IPS DF 6.9 (cell line): ENCODE results near the gene FREM1.

Source experiments
- DNase-seq: peaks from one replicate; pipeline ENCODE4 v3.0.0-alpha.2; 2013; ENCODE audit warnings: low read depth, low spot score
- H3K27ac ChIP-seq: one replicate; pipeline ENCODE4 v1.5.1; 2013; ENCODE audit warnings: low read length, control low read depth
- H3K27me3 ChIP-seq: 2 replicates; pipeline ENCODE4 v1.6.1; 2013; ENCODE audit warnings: mild to moderate bottlenecking, low read length; ENCODE audit not compliant: control insufficient read depth, insufficient read depth
- H3K36me3 ChIP-seq: 2 replicates; pipeline ENCODE4 v1.6.1; 2013; ENCODE audit warnings: low read length; ENCODE audit not compliant: control insufficient read depth, insufficient read depth
- H3K4me1 ChIP-seq: 2 replicates; pipeline ENCODE4 v1.6.1; 2013; ENCODE audit warnings: low read length; ENCODE audit not compliant: control insufficient read depth, insufficient read depth
- H3K4me3 ChIP-seq: 2 replicates; pipeline ENCODE4 v1.5.1; 2013; ENCODE audit warnings: mild to moderate bottlenecking, low read length
- H3K9me3 ChIP-seq: 2 replicates; pipeline ENCODE4 v1.6.1; 2013; ENCODE audit warnings: low read length, inconsistent platforms; ENCODE audit not compliant: control insufficient read depth, insufficient read depth
- WGBS: extraction: QIAGEN DNeasy Blood & Tissue Kit; methylation state at CpG from one replicate; pipeline ENCODE4 v1.1.7; 2013; ENCODE audit warnings: mixed read lengths, missing lambda C conversion rate; ENCODE audit not compliant: insufficient read length, insufficient coverage; 5-methylcytosine and 5-hydroxymethylcytosine counted together

The FREM1 gene

DNA sequence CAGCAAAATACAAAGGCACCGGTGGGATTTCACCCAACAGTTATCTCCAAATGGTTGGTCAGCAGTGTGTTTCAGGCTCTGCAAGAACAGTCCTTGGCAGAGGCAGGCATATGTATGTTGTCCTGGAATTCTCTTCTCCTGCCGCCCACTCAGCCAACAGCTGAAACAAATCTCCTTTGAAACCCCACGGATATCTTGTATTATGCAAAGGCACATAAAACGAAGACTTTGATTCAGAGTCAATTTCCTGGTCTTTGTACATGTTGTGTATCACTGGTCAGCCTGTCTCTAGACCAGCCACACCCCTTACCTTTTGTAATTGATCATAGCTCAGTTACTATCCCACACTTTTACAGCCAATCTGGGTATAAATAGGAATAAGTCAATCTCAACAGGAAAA is 29.2 kb downstream of the FREM1 start:
- H3K27ac ChIP-seq: no peak overlapping the region
- DNase-seq: no peak
- H3K27me3 ChIP-seq: no peaks in the 10 kb centered on the region
- no peak overlapping the region for H3K4me3 ChIP-seq
- no peaks in the 10 kb centered on the region for H3K4me1 ChIP-seq
- no peaks in the 10 kb centered on the region for H3K36me3 ChIP-seq
- WGBS: no CpG with 5 or more reads among the region's 4 CpGs
- H3K9me3 ChIP-seq: no peaks in the 10 kb centered on the region; the same call in 1 of the 2 replicates

DNA sequence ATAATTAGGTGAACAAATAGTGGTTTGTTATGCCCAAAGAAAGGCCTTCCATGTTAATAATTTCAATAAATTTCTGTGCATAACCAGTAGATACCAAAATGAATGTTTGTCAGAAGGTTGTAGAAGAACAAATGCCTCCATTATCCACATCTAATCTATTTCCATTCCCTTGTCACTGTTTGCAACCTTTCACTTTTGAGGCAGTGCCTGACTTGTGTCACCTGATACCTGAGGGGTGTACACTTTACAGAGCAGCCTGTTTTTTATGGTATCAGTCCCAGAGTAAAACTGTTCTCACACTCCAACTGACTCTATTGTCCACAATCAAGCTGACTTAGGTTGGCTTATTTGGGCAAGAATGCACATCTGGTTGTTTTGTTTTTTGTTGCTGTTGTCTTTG is 40.1 kb downstream of the FREM1 start:
- H3K27me3 ChIP-seq: no peaks in the 10 kb centered on the region
- H3K36me3 ChIP-seq: no peaks in the 10 kb centered on the region
- DNase-seq: no peak
- H3K4me3 ChIP-seq: no peak overlapping the region
- no peak overlapping the region for H3K27ac ChIP-seq
- H3K9me3 ChIP-seq: no peaks in the 10 kb centered on the region
- no peaks in the 10 kb centered on the region for H3K4me1 ChIP-seq

DNA sequence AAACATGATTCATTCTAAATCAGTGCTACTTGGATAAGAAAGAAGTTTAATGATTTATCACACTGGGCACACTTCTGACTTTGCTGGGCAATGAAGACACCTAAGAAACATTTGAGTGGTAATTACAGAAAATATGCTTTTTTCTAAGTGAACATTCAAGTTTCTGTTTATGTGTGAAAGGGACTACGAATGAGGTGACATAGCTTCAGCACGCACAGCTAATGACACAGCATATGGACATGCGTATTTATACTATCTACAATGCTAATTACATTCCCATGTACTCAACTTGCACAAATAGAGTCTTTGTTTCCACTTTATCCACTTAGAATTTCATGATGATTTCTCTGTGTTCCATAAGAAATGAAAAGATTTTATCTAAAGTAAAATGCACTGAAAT is 40.6 kb downstream of the FREM1 start:
- H3K4me3 ChIP-seq: no peak overlapping the region
- H3K27me3 ChIP-seq: no peaks in the 10 kb centered on the region
- DNase-seq: no peak
- H3K27ac ChIP-seq: no peak overlapping the region
- WGBS: no CpG with 5 or more reads among the region's 3 CpGs
- no peaks in the 10 kb centered on the region for H3K4me1 ChIP-seq
- no peaks in the 10 kb centered on the region for H3K36me3 ChIP-seq
- no peaks in the 10 kb centered on the region for H3K9me3 ChIP-seq

DNA sequence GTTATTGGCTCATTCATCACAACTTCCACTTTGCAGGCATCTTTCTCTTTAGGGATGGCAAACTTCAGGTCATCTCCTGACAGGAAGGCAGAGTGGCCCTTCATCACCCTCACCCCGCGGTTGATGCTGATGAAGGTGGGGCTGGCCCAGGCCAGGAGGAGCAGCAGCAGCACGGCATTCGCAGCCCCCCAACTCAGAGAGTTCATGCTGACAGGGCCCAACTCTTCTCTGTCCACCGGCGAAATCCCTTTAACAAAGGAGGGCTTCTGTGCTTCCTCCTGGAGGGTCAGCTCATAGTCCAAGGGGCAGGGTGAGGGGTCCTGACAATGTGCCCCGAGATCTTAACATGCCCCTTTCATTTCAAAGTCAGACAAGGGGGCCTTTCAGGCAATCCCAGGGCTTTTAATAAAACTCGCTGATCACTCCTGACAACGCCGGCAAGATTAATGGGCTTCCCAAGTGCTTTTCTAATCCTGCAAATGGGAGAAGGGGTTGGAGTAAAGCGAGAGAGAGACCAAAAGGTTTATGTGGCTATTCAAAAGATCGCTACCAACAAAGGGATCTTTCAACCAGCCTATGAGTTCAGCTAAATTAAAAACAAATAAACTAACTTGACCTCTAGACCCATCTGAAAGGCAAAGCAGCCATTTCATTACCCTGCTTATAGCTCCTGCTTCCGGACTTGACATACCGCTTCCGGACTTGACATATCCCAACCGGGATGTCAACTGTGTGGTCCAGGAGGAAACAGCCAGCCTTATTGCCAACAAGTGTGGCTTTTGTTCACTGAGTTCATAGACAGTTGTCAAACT is 41.2 kb downstream of the FREM1 start:
- H3K27ac ChIP-seq: no peak overlapping the region
- H3K36me3 ChIP-seq: no peaks in the 10 kb centered on the region
- H3K4me3 ChIP-seq: no peak overlapping the region
- no peak for DNase-seq
- H3K4me1 ChIP-seq: no peaks in the 10 kb centered on the region
- H3K9me3 ChIP-seq: no peaks in the 10 kb centered on the region
- WGBS: no CpG with 5 or more reads among the region's 16 CpGs
- no peaks in the 10 kb centered on the region for H3K27me3 ChIP-seq

DNA sequence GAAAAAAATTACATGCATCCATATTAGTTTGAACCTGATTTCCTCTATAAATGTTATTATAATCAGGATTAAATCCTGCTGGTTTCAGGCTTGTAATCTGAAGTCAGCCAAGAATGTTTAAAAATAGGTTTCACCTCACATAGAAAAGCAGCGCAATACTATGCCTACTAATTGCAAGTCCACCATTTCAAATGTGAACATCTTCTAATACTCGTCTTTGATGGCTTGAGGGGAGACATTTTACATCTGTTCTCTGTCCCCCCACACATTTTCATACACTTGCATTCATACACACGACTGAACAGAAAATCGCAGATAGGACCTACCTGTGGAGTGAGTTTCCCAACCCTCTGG is 41.8 kb downstream of the FREM1 start:
- DNase-seq: no peak
- no peak overlapping the region for H3K27ac ChIP-seq
- no CpG with 5 or more reads among the region's 4 CpGs for WGBS
- H3K4me1 ChIP-seq: no peaks in the 10 kb centered on the region
- H3K27me3 ChIP-seq: no peaks in the 10 kb centered on the region
- no peak overlapping the region for H3K4me3 ChIP-seq
- H3K9me3 ChIP-seq: no peaks in the 10 kb centered on the region
- no peaks in the 10 kb centered on the region for H3K36me3 ChIP-seq

DNA sequence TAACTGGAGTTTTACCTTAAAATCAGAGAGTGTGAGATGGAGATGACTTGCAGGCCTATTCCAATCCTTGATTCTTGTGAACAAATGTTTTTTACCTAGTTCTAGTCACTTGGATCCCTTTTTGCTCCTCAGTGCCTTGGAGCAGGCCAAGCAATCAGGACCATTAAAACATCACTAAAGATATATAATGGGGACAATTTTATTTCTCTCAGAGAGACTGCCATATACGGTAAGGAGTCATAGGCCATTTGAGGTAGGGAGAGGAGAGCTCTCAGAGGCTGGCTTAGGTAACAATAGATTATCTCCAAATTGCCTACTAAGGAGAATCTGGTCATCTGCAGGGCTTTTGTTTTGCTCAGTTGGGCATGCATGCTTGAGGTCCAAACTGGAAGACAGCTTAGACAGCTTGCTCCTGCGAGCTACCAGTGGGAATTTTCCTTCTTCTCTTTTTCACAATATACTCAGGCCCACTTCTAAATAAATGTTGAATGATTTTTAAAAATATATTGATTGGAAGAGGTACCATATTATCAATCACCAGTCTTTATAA is 44.0 kb downstream of the FREM1 start:
- no peak overlapping the region for H3K27ac ChIP-seq
- no peak overlapping the region for H3K4me3 ChIP-seq
- WGBS: no CpG with 5 or more reads among the region's 2 CpGs
- no peaks in the 10 kb centered on the region for H3K36me3 ChIP-seq
- no peaks in the 10 kb centered on the region for H3K27me3 ChIP-seq
- DNase-seq: no peak
- no peaks in the 10 kb centered on the region for H3K9me3 ChIP-seq
- no peaks in the 10 kb centered on the region for H3K4me1 ChIP-seq

GRCh38 chr9:14864309-14864708 is 45.9 kb downstream of the FREM1 start:
- H3K27ac ChIP-seq: no peak overlapping the region

DNA sequence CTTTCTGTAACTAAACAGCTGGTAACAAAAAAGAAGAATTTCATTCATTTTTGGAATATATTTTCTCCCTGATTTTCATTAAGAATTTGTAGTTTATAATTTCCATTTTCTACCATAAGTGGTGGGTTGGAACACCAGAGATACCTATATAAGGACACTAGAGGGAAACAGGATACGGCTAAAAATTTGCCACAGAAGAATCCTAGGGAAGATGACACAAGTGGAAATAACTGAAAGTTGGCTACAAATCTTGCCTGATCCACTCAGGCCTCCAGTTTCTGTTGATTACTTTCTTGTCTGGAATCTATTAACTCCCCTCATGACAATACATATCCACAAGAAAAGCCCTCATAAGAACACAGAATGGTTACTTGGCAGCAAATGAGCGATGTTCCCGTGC is 46.8 kb downstream of the FREM1 start:
- H3K4me3 ChIP-seq: no peak overlapping the region
- no peak overlapping the region for H3K27ac ChIP-seq
- DNase-seq: no peak
- H3K9me3 ChIP-seq: no peaks in the 10 kb centered on the region
- H3K27me3 ChIP-seq: no peaks in the 10 kb centered on the region
- no peaks in the 10 kb centered on the region; the same call in 1 of the 2 replicates for H3K4me1 ChIP-seq
- no CpG with 5 or more reads among the region's 3 CpGs for WGBS
- no peaks in the 10 kb centered on the region for H3K36me3 ChIP-seq

More at GRCh38 chr9:14864309-14864708, 45.9 kb downstream of the FREM1 start:
- no peaks in the 10 kb centered on the region; the same call in 1 of the 2 replicates for H3K4me1 ChIP-seq
- H3K36me3 ChIP-seq: no peaks in the 10 kb centered on the region
- H3K27me3 ChIP-seq: no peaks in the 10 kb centered on the region
- no CpG with 5 or more reads among the region's 1 CpG for WGBS
- no peak for DNase-seq
- H3K9me3 ChIP-seq: no peaks in the 10 kb centered on the region
- H3K4me3 ChIP-seq: no peak overlapping the region

DNA sequence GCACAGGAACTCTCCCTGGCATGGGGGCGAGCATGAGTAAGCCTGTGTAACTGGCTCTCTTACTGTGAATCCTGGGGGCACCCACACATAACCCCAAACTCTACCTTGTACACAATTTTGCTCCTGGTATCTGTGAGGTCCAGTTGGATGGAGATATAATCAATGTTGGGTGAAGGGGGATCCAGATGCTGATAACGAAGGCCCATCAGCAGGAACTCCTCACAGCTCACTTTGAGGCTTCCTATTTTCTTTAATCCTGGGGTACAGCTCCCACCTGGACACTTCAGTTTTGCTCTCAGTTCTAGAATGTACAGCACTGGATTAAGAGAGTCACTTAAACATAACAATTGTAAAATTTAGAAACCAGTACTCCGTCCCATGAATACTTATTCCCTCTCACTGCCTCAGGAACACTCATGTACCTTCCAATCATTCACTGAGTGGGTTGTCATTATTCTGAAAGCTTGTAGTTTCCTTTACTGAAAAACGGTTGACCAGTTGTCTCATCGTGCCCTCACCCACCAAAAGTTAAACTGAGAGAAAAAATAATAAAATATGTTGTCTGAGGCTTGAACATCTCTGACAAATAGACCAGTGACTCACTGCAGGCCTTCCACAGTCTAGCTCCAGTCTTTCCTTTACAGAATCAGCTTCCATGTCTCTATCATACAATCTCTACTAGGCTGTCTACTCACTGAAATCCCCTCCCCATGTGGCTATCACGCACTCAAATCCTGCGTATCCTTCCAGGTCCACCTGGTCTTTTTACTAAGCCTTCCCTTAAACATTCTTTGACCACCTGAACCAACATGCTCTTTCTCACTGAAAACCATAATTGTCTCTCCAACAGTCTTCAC is 52.6 kb downstream of the FREM1 start:
- no peaks in the 10 kb centered on the region; the same call in 1 of the 2 replicates for H3K4me1 ChIP-seq
- H3K27me3 ChIP-seq: no peaks in the 10 kb centered on the region
- whole genome bisulfite sequencing: no CpG with 5 or more reads among the region's 7 CpGs
- H3K27ac ChIP-seq: no peak overlapping the region
- H3K36me3 ChIP-seq: no peaks in the 10 kb centered on the region
- H3K9me3 ChIP-seq: no peaks in the 10 kb centered on the region
- no peak overlapping the region for H3K4me3 ChIP-seq
- no peak for DNase-seq

GRCh38 chr9:14849851-14850250 is 60.4 kb downstream of the FREM1 start:
- Histone ChIP-seq H3K36me3 (no peaks in the 10 kb centered on the region), H3K27ac (no peak overlapping the region), H3K9me3 (no peaks in the 10 kb centered on the region), H3K4me1 (no peaks in the 10 kb centered on the region), H3K27me3 (no peaks in the 10 kb centered on the region), H3K4me3 (no peak overlapping the region)
- DNase-seq: no peak
- no CpG with 5 or more reads among the region's 4 CpGs for WGBS
